Cortex of kidney (tissue), 1 donor: ENCODE data around the gene VASH2.
"Not testable (repeated sequence)": the region's sequence is repeated elsewhere in the genome, so short reads cannot be mapped to it uniquely, and the experiment has no call there.

ENCODE experiments used
- DNase-seq: peaks from one replicate; lab custom pipeline; 2025; lab: John Stamatoyannopoulos, UW

The VASH2 gene

GRCh38 chr1:212950243-212951125, at the start of gene VASH2:
Gene VASH2 (plus strand): TSS chr1:212950541. CDS start chr1:212951543, 1,002 bp downstream.
- DNase-seq, result no peak

- DNase-seq, result no peak
Measured at GRCh38 chr1:212901290-212901689, 49.1 kb upstream of the VASH2 start.

GRCh38 chr1:212902054-212902453, 48.3 kb upstream of the VASH2 start:
- DNase-seq, result no peak

GRCh38 chr1:212903664-212904063, 46.7 kb upstream of the VASH2 start:
- DNase-seq, result no peak

- not testable (repeated sequence) for DNase-seq
Measured at GRCh38 chr1:212908071-212908470, 42.3 kb upstream of the VASH2 start.

GRCh38 chr1:212908971-212909370, 41.4 kb upstream of the VASH2 start:
- DNase-seq, result no peak

- DNase-seq, result no peak
Measured at GRCh38 chr1:212909652-212910063, 40.7 kb upstream of the VASH2 start.

GRCh38 chr1:212910213-212910612, 40.1 kb upstream of the VASH2 start:
- DNase-seq, result not testable (repeated sequence)

- DNase-seq, result not testable (repeated sequence)
Measured at GRCh38 chr1:212913638-212914037, 36.7 kb upstream of the VASH2 start.

GRCh38 chr1:212914110-212914509, 36.2 kb upstream of the VASH2 start:
- not testable (repeated sequence) for DNase-seq

GRCh38 chr1:212914789-212915188, 35.6 kb upstream of the VASH2 start:
- no peak for DNase-seq

- DNase-seq, result no peak
Measured at GRCh38 chr1:212915245-212916091, 34.9 kb upstream of the VASH2 start.

- no peak for DNase-seq
Measured at GRCh38 chr1:212916481-212917133, 33.7 kb upstream of the VASH2 start.

GRCh38 chr1:212917134-212917485, 33.2 kb upstream of the VASH2 start:
- no peak for DNase-seq

- DNase-seq, result no peak
Measured at GRCh38 chr1:212917858-212918257, 32.5 kb upstream of the VASH2 start.

GRCh38 chr1:212918824-212919223, 31.5 kb upstream of the VASH2 start:
- no peak for DNase-seq

GRCh38 chr1:212920246-212920645, 30.1 kb upstream of the VASH2 start:
- DNase-seq, result no peak

- DNase-seq, result no peak
Measured at GRCh38 chr1:212920896-212921295, 29.4 kb upstream of the VASH2 start.

- no peak for DNase-seq
Measured at GRCh38 chr1:212922016-212922415, 28.3 kb upstream of the VASH2 start.

- no peak for DNase-seq
Measured at GRCh38 chr1:212926372-212926771, 24.0 kb upstream of the VASH2 start.

- no peak for DNase-seq
Measured at GRCh38 chr1:212928323-212929291, 21.7 kb upstream of the VASH2 start.
